ENCODE data around the gene CTNNA3.
A peak's percentile ranks its signal among the peaks of the same experiment; 100 is the strongest.

Gene CTNNA3

DNA sequence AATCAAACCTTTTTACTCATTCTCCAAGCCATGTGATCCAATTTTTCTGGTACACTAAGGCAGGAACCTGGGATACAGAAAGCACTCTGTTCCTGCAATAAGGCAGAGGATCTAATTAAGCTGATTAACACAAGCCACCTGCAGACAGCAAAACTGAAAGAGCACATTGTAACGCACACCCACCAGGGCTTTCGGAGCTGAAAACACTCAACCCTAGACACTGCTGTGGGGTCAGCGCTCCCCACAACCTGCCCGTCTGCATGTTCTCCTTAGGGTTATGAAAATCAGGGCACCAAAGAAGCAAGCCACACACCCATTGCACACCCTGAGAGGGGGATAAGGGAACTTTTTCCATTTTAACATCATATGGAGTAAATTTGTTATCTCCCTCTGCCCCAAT lies 1792.4 kb downstream of the CTNNA3 start:
- Histone ChIP-seq H3K79me2 (ENCODE audit: control insufficient read depth, low read length) (no peaks in the 10 kb centered on the region), H3K4me1 (ENCODE audit: control insufficient read depth, low read length) (peaks cover 13% of the 10 kb centered on the region), H4K20me1 (ENCODE audit: control insufficient read depth, insufficient read depth, low read depth, low read length) (no peaks in the 10 kb centered on the region), H3K9me3 (ENCODE audit: control insufficient read depth, insufficient read depth, low read length) (no peaks in the 10 kb centered on the region), H3F3A (ENCODE audit: control insufficient read depth, insufficient read depth) (no peaks in the 10 kb centered on the region), H3K27me3 (ENCODE audit: control insufficient read depth, low read length) (no peaks in the 10 kb centered on the region), H3K4me2 (ENCODE audit: low read length) (no peak overlapping the region), H3K27ac (ENCODE audit: low read depth, low read length) (no peak overlapping the region), H3K9me2 (replicated peaks; ENCODE audit: control insufficient read depth, low read length) (no peaks in the 10 kb centered on the region), H3K4me3 (ENCODE audit: low read length) (no peak overlapping the region), H3K36me3 (ENCODE audit: control insufficient read depth, low read length) (no peaks in the 10 kb centered on the region)
- no peak for TF ChIP-seq EZH2phosphoT487 (IDR thresholded peaks at IDR 0.05; ENCODE audit: borderline replicate concordance, low read length)
- TF ChIP-seq, protein P1, sequence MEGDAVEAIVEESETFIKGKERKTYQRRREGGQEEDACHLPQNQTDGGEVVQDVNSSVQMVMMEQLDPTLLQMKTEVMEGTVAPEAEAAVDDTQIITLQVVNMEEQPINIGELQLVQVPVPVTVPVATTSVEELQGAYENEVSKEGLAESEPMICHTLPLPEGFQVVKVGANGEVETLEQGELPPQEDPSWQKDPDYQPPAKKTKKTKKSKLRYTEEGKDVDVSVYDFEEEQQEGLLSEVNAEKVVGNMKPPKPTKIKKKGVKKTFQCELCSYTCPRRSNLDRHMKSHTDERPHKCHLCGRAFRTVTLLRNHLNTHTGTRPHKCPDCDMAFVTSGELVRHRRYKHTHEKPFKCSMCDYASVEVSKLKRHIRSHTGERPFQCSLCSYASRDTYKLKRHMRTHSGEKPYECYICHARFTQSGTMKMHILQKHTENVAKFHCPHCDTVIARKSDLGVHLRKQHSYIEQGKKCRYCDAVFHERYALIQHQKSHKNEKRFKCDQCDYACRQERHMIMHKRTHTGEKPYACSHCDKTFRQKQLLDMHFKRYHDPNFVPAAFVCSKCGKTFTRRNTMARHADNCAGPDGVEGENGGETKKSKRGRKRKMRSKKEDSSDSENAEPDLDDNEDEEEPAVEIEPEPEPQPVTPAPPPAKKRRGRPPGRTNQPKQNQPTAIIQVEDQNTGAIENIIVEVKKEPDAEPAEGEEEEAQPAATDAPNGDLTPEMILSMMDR (IDR thresholded peaks at IDR 0.05; ENCODE audit: low read depth, low read length, poor library complexity, severe bottlenecking) = no peak

DNA sequence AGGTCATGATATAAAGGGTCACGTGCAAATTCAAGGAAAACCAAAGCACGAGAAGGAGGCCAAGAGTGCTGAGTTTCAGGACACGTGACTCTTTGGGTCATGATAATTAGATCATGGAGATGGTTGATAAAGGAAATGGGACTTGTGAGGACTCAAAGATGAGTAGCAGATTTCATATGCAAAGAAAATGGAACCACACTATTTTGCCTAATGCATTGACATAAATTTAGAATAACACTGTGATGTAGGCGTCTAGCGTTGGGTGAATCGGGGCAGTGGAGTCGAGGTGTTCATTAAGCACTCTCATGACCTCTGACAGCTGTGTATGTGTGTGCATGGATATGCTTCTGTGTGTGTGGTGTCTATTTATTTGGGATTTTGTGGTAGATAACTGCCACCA lies 1795.7 kb downstream of the CTNNA3 start:
- no peak overlapping the region for H3K27ac ChIP-seq (ENCODE audit: low read depth, low read length)
- no peak overlapping the region for H3K4me2 ChIP-seq (ENCODE audit: low read length)
- peaks cover 38% of the 10 kb centered on the region for H3K4me1 ChIP-seq (ENCODE audit: control insufficient read depth, low read length)
- H3K9me3 ChIP-seq (ENCODE audit: control insufficient read depth, insufficient read depth, low read length) = no peaks in the 10 kb centered on the region
- no peaks in the 10 kb centered on the region for H3K36me3 ChIP-seq (ENCODE audit: control insufficient read depth, low read length)
- no peaks in the 10 kb centered on the region for H3K9me2 ChIP-seq (replicated peaks; ENCODE audit: control insufficient read depth, low read length)
- H4K20me1 ChIP-seq (ENCODE audit: control insufficient read depth, insufficient read depth, low read depth, low read length) = no peaks in the 10 kb centered on the region
- TF ChIP-seq EZH2phosphoT487 (IDR thresholded peaks at IDR 0.05; ENCODE audit: borderline replicate concordance, low read length) = no peak
- TF ChIP-seq, protein P1 (IDR thresholded peaks at IDR 0.05; ENCODE audit: low read depth, low read length, poor library complexity, severe bottlenecking) = no peak
- no peak overlapping the region for H3K4me3 ChIP-seq (ENCODE audit: low read length)
- no peaks in the 10 kb centered on the region for H3K79me2 ChIP-seq (ENCODE audit: control insufficient read depth, low read length)
- H3K27me3 ChIP-seq (ENCODE audit: control insufficient read depth, low read length) = no peaks in the 10 kb centered on the region
- H3F3A ChIP-seq (ENCODE audit: control insufficient read depth, insufficient read depth) = no peaks in the 10 kb centered on the region

DNA sequence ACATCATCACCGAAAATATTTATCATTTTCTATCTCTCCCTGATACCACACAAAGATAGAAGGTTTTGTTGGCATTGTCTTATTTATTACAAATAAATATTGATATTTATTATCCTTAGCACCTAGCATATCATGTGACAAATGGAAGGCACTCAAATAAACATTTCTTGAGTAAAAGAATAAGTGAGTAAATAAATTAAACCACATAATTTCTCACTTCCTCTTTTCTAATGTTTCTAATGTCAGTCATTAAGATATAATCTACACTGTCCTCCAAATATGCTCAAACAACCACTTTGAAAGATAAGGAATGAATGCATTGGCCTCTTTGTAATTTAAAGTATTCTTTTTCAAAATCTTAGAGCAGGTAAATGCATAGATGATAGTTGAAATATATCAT lies 1797.9 kb downstream of the CTNNA3 start:
- H3K79me2 ChIP-seq (ENCODE audit: control insufficient read depth, low read length) = no peaks in the 10 kb centered on the region
- H3K9me3 ChIP-seq (ENCODE audit: control insufficient read depth, insufficient read depth, low read length) = no peaks in the 10 kb centered on the region
- peak overlapping the region; percentile 23; the same call in 1 of the 2 replicates for H3K27ac ChIP-seq (ENCODE audit: low read depth, low read length)
- H3K36me3 ChIP-seq (ENCODE audit: control insufficient read depth, low read length) = no peaks in the 10 kb centered on the region
- peaks cover 45% of the 10 kb centered on the region for H3K4me1 ChIP-seq (ENCODE audit: control insufficient read depth, low read length)
- no peaks in the 10 kb centered on the region for H3F3A ChIP-seq (ENCODE audit: control insufficient read depth, insufficient read depth)
- TF ChIP-seq, protein P1 (IDR thresholded peaks at IDR 0.05; ENCODE audit: low read depth, low read length, poor library complexity, severe bottlenecking) = no peak
- no peak for TF ChIP-seq EZH2phosphoT487 (IDR thresholded peaks at IDR 0.05; ENCODE audit: borderline replicate concordance, low read length)
- H3K27me3 ChIP-seq (ENCODE audit: control insufficient read depth, low read length) = no peaks in the 10 kb centered on the region
- peak overlapping the region; percentile 26 for H3K4me3 ChIP-seq (ENCODE audit: low read length)
- peak overlapping the region; percentile 54 for H3K4me2 ChIP-seq (ENCODE audit: low read length)
- no peaks in the 10 kb centered on the region for H4K20me1 ChIP-seq (ENCODE audit: control insufficient read depth, insufficient read depth, low read depth, low read length)
- H3K9me2 ChIP-seq (replicated peaks; ENCODE audit: control insufficient read depth, low read length) = no peaks in the 10 kb centered on the region

Measured in DOHH2 (cell line).